Stimulated activated CD8-positive, alpha-beta memory T cell treated with anti-CD3 and anti-CD28 coated beads, Interleukin-7, amount 100 ng/mL, for 48 hours (primary cell): ENCODE results near the gene CCDC7.
"Not testable (repeated sequence)": the region's sequence is repeated elsewhere in the genome, so short reads cannot be mapped to it uniquely, and the experiment has no call there.

Experiments used
- DNase-seq, 2 donors: peaks; one replicate each; pipeline ENCODE4 v3.0.0-alpha.2; 2020; ENCODE audit warnings: low read depth in 1 of 2; ENCODE audit errors: extremely low read depth in 1 of 2

CCDC7 gene

GRCh38 chr10:32445740-32446535, at the start of gene CCDC7:
CCDC7 (plus strand) TSS chr10:32446140; CDS start chr10:32451643, 5,503 bp downstream.
- DNase-seq = peak; percentile 69 to 74

DNA sequence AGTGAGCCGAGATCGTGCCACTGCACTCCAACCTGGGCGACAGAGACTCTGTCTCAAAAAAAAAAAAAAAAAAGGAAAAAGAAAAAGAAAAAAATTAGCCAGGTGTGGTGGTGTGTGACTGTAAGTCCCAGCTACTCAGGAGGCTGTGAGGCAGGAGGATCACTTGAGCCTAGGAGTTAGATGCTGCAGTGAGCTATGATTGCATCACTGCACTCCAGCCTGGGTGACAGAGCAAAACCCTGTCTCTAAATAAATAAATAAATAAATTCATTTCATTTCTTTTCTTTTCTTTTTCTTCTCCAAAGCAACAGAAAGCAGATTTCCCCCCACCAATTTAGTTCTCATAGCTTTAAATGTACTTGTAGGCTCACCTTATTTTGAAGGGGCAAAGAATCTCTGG, 48.8 kb upstream of the CCDC7 start:
- DNase-seq = not testable (repeated sequence)

- not testable (repeated sequence) for DNase-seq
Measured at GRCh38 chr10:32399720-32400119, 46.2 kb upstream of the CCDC7 start.

DNA sequence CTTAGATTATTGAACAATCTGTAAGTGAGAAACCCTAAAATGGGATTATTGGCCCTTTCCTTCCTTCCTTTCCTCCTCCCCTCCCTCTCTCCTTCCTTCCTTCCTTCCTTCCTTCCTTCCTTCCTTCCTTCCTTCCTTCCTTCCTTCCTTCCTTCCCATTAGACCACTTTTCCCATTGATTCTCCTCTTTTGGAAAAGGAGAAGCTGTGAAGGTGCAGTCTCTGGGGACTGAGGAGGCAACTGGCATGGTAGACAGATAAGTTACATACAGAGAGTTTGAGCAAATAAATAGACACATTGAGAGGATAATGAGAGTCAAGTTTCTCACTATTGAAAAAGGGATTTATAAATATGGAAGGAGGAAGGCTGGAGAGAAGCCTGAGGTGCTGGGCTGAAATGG, 45.0 kb upstream of the CCDC7 start:
- no peak for DNase-seq

DNA sequence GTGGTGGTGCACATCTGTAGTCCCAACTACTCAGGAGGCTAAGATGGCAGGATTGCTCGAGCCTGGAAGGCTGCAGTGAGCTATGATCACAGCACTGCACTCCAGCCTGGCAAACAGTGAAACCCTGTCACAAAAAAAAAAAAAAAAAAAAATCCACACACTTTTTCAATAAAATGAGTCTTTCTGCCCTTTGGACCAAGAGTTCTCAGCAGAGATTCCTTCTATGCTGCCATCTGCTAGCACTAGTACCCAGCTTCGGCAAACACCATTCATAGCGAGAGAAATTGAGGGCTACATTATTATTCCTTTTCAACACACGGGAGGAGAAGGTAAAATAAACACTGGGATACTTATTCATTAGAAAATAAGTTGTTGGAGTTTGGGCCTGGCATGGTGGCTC, 43.4 kb upstream of the CCDC7 start:
- DNase-seq = no peak

DNA sequence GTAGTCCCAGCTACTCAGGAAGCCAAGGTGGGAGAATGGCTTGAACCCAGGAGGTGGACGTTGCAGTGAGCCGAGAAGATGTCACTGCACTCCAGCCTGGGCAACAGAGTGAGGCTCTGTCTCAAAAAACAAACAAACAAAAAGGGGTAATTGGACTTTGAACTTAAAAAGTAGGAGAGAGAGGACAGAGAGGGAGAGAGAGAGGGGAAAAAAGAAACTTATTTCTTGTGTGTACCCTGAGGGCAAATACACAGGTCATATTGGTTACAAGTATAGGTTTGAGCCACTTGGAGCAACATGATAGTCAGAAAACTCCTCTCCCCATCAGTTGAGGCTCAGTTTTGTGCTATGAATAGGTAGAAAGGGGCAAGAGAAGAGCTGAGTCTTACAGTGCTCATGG, 42.8 kb upstream of the CCDC7 start:
- no peak for DNase-seq

DNA sequence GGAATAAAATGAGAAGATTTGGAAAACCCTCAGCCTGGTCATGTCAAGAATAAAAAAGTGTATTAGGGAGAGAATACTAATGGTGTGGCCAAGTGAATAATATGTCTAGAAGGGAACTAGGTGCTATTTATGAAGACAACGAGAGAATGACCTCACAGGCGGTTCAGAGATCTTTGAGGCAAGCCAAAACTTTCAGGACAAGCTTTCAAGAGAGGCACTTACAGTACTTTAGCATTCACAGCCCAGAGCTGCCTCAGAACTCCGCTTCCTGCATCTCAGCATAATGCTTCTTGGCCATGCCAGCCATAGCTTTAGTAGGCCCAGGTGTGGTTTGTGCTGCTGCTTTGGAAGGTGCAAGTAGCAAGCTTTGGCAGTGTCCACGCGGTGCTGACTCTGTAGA, 37.2 kb upstream of the CCDC7 start:
- DNase-seq = no peak

DNA sequence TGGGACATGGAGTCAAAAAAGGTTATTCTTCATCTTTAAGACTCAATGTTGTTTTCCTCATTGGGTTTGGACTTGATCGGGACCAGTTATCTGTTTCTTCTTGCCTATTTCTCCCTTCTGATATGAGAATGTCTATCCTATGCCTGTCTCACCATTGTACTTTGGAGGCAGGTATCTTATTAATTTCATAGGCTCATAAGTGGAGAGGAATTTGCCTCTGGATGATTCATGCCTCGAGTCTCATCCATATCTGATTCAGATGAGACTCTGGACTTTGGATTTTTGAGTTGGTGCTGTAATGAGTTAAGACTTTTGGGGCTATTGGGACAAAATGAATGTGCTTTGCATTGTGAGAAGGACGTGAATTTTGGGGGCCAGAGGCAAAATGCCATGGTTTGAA, 36.2 kb upstream of the CCDC7 start:
- no peak for DNase-seq

- no peak for DNase-seq
Measured at GRCh38 chr10:32410569-32410968, 35.4 kb upstream of the CCDC7 start.

GRCh38 chr10:32411797-32412498, 34.0 kb upstream of the CCDC7 start:
- DNase-seq = no peak

DNA sequence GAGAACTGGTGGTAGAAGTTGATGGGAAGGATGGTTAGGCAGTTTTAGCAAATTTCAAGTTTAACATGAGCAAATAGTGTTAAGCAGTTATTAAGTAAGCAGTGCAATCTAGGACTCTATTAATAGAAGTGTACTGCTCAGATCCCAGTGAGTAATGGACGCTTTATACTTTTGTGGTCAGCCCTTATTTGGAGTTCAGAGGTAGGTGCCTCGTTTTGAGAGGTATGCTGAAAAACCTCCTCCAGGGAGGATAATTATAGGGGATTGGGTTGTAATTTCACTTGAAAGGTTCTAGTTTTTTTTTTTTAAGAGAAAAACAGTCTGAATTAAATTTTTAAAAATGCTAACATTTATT, 33.5 kb upstream of the CCDC7 start:
- DNase-seq = no peak

GRCh38 chr10:32413513-32413912, 32.4 kb upstream of the CCDC7 start:
- DNase-seq = peak; percentile 14 to 68

DNA sequence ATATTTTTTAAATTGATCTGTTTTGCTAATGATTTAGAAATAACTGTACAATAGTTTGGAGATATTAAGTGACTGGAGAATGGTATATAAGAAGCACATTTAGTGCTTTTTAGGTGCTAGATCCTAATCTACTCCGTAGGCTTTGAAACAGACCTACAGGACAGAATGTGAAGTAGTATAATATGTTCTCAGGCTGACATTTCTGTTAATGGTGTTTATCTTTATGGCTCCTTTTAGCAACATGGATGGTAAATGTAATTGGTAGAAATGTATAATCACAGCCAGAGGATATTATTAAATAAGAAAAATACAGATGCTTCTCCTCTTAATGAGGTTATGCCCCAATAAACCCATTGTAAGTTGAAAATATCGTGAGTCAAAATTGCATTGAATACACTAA, 30.6 kb upstream of the CCDC7 start:
- no peak for DNase-seq

- no peak for DNase-seq
Measured at GRCh38 chr10:32417911-32418547, 27.9 kb upstream of the CCDC7 start.

DNA sequence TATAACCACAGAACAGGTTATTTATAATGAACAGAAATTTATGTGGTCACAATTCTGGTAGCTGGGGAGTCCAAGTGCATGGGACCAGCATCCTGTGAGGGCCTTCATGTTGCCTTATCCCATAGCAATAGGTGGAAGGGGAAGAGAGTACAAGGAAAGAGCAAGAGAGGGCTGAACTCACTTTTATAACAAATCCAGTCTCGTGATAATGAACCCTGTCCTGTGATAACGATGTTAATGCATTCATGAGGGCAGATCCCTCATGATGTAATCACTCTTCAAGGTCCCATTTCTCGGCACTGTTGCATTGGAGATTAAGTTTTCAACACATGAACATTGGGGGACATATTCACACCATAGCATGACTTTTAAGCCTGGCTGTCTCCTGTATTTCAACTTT, 27.4 kb upstream of the CCDC7 start:
- DNase-seq = no peak

DNA sequence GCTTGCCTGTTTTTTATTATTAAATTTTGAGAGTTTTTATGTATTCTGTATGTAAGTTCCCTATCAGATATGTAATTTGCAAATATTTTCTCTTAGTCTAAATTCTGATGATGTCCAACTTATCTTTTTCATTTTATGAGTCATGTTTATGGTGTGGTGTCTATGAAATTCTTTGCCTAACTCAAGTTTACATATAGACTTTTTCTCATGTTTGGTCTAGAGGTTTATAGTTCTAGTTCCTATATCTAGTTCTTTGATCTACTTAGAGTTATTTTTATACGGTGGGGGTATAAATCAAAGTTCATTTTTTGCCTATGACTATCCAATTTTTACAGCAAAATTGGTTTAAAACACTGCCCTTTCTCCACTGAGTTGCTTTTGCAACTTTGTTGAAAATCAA, 26.3 kb upstream of the CCDC7 start:
- no peak for DNase-seq

DNA sequence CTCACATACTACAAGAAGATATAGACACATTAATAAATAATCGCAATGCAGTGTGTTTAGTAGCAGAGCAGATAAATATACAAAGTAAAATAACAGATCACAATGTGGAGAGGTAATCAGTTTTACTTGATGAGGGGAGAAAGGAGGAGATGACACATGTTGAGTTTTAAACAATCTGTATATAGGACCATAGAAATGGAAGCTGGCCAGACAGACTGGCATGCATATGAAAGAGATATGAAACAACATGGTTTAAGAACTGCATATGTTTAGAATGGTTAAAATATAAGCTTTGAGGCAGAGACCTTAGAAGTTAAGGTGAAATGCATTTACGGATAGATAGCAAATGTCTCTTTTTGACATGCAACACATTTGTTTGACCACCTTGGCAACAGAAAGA, 19.8 kb upstream of the CCDC7 start:
- DNase-seq = no peak

DNA sequence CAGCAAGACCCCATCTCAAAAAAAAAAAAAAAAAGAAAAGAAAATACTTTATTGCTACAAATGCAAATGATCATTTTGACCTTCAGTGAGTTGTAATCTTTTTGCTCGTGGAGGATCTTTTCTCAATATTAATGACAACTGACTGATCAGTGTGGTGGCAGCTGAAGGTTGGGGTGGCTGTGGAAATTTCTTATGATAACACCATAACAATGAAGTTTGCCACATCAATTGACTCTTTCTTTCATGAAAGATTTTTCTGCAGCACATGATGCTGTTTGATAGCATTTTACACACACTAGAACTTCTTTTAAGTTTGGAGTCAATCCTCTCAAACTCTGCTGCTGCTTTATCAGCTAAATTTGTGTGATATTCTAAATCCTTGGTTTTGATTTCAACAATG, 12.4 kb upstream of the CCDC7 start:
- DNase-seq = no peak

- no peak for DNase-seq
Measured at GRCh38 chr10:32436215-32436614, 9.7 kb upstream of the CCDC7 start.

DNA sequence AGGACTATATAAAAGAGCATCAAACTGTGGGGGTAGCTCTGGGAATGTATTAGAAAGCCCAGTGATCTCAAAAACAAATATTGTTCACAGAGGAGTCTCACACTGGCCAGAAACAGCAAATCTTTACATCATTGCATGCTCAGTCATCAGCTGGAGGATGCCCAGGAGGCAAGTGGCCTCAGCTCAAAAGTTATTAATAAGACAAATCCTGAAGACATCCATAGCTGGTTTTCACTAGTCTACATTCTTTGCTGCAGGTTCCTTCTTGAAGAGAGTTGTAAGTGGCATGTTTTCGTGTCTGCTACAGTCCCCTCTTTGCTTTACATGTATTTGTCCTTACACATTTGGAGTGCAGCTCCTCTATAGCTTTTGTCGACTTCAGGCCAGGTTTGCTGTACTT, 8.6 kb upstream of the CCDC7 start:
- no peak for DNase-seq

- no peak for DNase-seq
Measured at GRCh38 chr10:32445036-32445435, 904 bp upstream of the CCDC7 start.
